Right renal pelvis (tissue), 4 donors: Measurements from ENCODE around the gene TLDC2. TPM values are rescaled to one million over a fixed set of nuclear protein-coding genes. Genes with fewer than 3 reads are reported as not detected.
"Not testable (repeated sequence)": the region's sequence is repeated elsewhere in the genome, so short reads cannot be mapped to it uniquely, and the experiment has no call there.

Experiments used
- DNase-seq, 4 donors: peaks; one replicate each; pipeline ENCODE4 v3.0.0-alpha.2; 2013; ENCODE audit warnings: low read depth in 4 of 4, low spot score in 3 of 4, missing footprints in 1 of 4
- polyA plus RNA-seq, 4 donors: library from polyadenylated mRNA; unstranded; fragments of 120-200 nt; gene quantifications; one replicate each; pipeline ENCODE4 v1.2.1, GENCODE V29; 2013; ENCODE audit not compliant: insufficient read length in 4 of 4

The TLDC2 gene
- polyA plus RNA-seq, 4 donors, result 1.6 to 5.5 (median 3.5) TPM

- no peak for DNase-seq
These were observed 19.1 kb downstream of the TLDC2 start for GRCh38 chr20:36895036-36895435.

GRCh38 chr20:36904690-36905089, 28.8 kb downstream of the TLDC2 start:
- DNase-seq, result no peak

- DNase-seq, result not testable (repeated sequence)
These were observed 29.6 kb downstream of the TLDC2 start for GRCh38 chr20:36905566-36905965.

- DNase-seq, result not testable (repeated sequence)
These were observed 30.1 kb downstream of the TLDC2 start for GRCh38 chr20:36906086-36906485.

- DNase-seq, result peak in 3 of 4 donors; percentile 15 to 25 (median 22)
These were observed 32.7 kb downstream of the TLDC2 start for GRCh38 chr20:36908603-36909002.

GRCh38 chr20:36916199-36916598, 40.3 kb downstream of the TLDC2 start:
- DNase-seq, result no peak

GRCh38 chr20:36917240-36917639, 41.3 kb downstream of the TLDC2 start:
- DNase-seq, result no peak

GRCh38 chr20:36917943-36918342, 42.0 kb downstream of the TLDC2 start:
- no peak for DNase-seq

GRCh38 chr20:36919715-36920333, 43.9 kb downstream of the TLDC2 start:
- peak; percentile 23 to 36 (median 32) for DNase-seq

- DNase-seq, result no peak
These were observed 44.4 kb downstream of the TLDC2 start for GRCh38 chr20:36920334-36920730.

GRCh38 chr20:36924167-36925045, 48.5 kb downstream of the TLDC2 start:
- DNase-seq, result no peak

- no peak for DNase-seq
These were observed 49.3 kb downstream of the TLDC2 start for GRCh38 chr20:36925234-36925633.

GRCh38 chr20:36926653-36927200, 50.8 kb downstream of the TLDC2 start:
- DNase-seq, result no peak

GRCh38 chr20:36927704-36928103, 51.8 kb downstream of the TLDC2 start:
- no peak for DNase-seq

- no peak for DNase-seq
These were observed 53.4 kb downstream of the TLDC2 start for GRCh38 chr20:36929290-36929689.

GRCh38 chr20:36929691-36930090, 53.8 kb downstream of the TLDC2 start:
- no peak for DNase-seq

GRCh38 chr20:36932067-36932466, 56.1 kb downstream of the TLDC2 start:
- not testable (repeated sequence) for DNase-seq

- DNase-seq, result no peak
These were observed 56.8 kb downstream of the TLDC2 start for GRCh38 chr20:36932476-36933426.

- DNase-seq, result not testable (repeated sequence)
These were observed 57.6 kb downstream of the TLDC2 start for GRCh38 chr20:36933571-36933970.

- DNase-seq, result no peak
These were observed 60.4 kb downstream of the TLDC2 start for GRCh38 chr20:36936341-36936740.
